Stimulated activated CD8-positive, alpha-beta memory T cell treated with anti-CD3 and anti-CD28 coated beads, Interleukin-12 subunit alpha, Interleukin-12 subunit beta, amount 100 ng/mL, for 24 hours (primary cell): ENCODE data around the gene C17orf107.

ENCODE experiments used
- DNase-seq: peaks from one replicate; pipeline ENCODE4 v3.0.0-alpha.2; 2020; ENCODE audit errors: extremely low read depth

C17orf107 gene

DNA sequence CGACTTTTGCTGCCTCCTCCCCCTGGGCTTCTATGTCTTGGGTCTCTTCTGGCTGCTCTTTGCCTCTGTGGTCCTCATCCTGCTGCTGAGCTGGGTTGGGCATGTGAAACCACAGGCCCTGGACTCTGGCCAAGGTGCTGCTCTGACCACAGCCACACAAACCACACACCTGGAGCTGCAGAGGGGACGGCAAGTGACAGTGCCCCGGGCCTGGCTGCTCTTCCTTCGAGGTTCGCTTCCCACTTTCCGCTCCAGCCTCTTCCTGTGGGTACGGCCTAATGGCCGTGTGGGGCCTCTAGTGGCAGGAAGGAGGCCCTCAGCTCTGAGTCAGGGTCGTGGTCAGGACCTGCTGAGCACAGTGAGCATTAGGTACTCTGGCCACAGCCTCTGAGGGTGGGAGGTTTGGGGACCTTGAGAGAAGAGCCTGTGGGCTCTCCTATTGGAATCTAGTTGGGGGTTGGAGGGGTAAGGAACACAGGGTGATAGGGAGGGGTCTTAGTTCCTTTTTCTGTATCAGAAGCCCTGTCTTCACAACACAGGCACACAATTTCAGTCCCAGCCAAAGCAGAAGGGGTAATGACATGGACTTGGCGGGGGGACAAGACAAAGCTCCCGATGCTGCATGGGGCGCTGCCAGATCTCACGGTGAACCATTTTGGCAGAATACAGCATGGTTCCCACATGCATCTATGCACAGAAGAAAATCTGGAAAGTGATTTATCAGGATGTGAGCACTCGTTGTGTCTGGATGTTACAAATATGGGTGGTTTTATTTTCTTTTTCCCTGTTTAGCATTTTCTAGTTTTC, 35.0 kb downstream of the C17orf107 start:
- DNase-seq: no peak

GRCh38 chr17:4935650-4936049, 36.3 kb downstream of the C17orf107 start:
- DNase-seq: no peak

DNA sequence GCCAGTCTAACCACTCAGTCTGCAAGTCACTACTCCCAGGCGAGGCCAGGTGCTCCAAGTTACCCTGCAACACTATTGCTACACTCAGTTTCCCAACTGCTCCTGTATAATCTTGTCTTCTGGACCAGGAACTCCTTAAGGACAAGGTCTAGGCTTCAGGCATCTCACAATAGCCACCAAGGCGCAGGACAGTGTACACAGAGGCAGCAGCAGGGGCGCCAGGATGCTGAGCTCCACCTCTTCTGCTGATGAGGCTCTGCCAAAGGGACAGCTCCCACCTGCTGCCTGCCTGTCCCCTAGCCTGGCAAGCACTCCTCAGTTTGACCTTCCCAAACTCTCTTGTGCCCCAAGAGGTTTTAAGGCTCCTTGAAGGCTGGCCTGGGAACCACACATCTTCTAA, 37.1 kb downstream of the C17orf107 start:
- DNase-seq: no peak

DNA sequence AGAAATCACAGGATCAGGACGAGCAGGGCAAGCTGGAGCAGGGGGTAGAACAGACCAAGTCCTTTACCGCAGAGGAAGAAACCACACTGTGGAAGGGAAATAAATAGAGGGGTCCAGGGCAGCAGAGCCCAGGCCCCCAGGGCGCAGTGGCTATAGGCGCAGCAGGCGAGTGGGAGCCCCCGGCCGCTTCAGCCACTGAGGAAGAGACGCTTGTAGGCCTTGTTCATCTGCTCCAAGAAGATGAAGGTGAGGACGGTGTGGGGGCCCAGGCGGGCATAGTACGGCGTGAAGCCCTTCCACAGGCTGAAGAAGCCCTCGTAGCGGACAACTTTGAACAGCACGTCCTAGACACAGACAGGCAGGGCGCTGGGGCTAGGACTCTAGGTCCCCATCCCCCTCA, 38.2 kb downstream of the C17orf107 start:
- no peak for DNase-seq

- no peak for DNase-seq
Measured at GRCh38 chr17:4938069-4938491, 38.7 kb downstream of the C17orf107 start.

- DNase-seq: no peak
Measured at GRCh38 chr17:4938688-4939545, 39.6 kb downstream of the C17orf107 start.

- no peak for DNase-seq
Measured at GRCh38 chr17:4939546-4939795, 40.1 kb downstream of the C17orf107 start.

GRCh38 chr17:4939796-4940554, 40.6 kb downstream of the C17orf107 start, which contains the start of the genes RNF167 and SLC25A11:
RNF167 (plus strand) TSS chr17:4940268; CDS start chr17:4940910, 642 bp downstream.
SLC25A11 (minus strand) TSS chr17:4940046; CDS start chr17:4939910, 136 bp downstream.
- peak; percentile 84 for DNase-seq

- no peak for DNase-seq
Measured at GRCh38 chr17:4940555-4941318, 41.4 kb downstream of the C17orf107 start.

- no peak for DNase-seq
Measured at GRCh38 chr17:4941319-4941610, 41.9 kb downstream of the C17orf107 start.

DNA sequence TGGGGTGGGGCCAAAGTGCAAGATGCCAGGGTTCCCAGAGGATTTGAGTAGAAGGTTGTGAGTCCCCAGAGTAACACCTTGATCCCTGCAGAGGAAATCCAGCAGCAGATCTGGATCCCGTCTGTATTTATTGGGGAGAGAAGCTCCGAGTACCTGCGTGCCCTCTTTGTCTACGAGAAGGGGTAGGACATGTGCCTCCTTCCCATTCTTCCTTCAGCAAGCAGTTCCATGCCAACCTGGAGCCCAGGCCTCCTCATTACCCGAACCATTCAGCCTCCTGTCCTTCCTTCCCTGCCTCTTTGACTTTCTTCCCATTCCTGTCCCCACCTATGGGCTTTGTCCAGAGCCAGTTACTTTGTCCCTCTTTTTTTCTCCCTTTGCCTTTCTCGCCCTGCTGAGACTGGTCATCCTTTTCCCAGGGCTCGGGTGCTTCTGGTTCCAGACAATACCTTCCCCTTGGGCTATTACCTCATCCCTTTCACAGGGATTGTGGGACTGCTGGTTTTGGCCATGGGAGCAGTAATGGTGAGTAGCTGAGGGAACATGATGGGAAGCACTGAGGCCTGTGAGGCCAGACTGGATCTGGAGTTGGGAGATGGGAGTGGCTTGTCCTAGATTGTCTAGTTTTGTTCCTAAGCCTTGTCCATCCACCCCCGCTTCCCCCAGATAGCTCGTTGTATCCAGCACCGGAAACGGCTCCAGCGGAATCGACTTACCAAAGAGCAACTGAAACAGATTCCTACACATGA, 43.6 kb downstream of the C17orf107 start:
- no peak for DNase-seq

DNA sequence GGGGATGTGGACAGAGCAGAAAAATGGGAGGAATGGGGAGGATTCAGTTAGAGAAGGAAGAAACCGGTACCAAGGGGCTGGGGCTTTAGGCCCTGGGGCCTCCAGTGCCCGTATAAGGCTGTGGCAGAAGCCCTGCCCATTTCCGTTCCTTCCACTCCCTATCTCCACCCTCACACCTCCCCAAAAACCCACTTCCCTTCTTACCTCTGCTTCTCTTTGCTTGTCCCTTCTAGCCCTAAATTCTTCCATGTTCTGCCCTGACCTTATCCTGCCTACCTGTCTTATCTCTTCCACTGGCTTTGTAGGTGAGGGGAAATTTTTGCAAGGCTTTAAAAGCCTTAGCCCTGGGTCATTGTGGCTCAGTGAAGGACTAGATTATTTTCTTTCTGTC, 44.8 kb downstream of the C17orf107 start:
- no peak for DNase-seq

DNA sequence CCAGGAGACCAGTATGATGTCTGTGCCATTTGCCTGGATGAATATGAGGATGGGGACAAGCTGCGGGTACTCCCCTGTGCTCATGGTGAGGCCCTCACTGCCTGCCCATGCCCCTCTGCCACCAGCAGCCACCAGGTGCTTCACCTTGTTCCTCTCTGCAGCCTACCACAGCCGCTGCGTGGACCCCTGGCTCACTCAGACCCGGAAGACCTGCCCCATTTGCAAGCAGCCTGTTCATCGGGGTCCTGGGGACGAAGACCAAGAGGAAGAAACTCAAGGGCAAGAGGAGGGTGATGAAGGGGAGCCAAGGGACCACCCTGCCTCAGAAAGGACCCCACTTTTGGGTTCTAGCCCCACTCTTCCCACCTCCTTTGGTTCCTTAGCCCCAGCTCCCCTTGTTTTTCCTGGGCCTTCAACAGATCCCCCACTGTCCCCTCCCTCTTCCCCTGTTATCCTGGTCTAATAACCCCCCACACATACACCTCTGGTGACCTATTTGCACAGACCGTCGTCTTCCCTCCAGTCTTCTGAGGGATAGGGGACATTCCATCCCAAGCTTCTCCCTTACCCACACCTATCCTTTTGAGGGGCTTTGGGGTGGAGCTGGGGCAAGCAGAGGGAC, 45.3 kb downstream of the C17orf107 start:
- DNase-seq: no peak

DNA sequence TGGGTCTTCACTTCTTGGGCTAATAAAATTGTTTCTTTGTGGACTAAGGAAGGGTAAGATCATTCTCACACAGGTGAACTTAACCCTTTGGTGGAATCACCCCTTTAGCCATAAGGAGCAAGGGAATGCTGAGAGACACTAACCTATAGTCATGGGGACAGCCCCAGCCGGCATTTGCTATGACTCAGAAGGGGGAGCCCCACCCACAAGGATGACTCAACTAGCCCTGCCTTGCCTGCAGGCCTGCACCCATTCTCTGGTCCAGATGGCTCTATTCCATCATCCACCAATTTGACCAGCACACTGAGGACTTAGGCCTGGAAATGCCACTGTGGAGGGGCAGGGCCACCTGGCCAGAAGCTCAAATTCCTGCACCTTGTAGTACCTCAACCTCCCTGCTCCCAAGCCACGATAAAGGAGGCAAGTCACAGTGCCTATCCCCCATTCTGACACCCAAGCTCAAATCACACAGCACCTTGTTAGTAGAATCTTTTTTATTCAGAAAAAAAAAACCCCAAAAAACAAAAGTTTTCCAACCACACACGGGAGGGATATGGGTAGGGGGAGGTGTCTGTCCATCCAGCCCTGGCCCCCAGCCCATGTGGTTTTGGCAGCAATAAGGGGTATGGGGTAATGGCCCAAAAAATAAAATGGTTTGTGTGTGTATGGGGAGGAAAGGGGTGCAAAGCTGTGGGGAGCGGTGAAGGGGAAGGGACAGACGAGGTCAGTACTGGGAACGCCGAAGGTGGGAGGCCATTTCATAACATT, 46.0 kb downstream of the C17orf107 start:
- DNase-seq: peak; percentile 70

GRCh38 chr17:4945944-4946280, 46.6 kb downstream of the C17orf107 start:
- DNase-seq: no peak

- DNase-seq: no peak
Measured at GRCh38 chr17:4946312-4946976, 47.1 kb downstream of the C17orf107 start.

- no peak for DNase-seq
Measured at GRCh38 chr17:4947010-4947410, 47.7 kb downstream of the C17orf107 start.

DNA sequence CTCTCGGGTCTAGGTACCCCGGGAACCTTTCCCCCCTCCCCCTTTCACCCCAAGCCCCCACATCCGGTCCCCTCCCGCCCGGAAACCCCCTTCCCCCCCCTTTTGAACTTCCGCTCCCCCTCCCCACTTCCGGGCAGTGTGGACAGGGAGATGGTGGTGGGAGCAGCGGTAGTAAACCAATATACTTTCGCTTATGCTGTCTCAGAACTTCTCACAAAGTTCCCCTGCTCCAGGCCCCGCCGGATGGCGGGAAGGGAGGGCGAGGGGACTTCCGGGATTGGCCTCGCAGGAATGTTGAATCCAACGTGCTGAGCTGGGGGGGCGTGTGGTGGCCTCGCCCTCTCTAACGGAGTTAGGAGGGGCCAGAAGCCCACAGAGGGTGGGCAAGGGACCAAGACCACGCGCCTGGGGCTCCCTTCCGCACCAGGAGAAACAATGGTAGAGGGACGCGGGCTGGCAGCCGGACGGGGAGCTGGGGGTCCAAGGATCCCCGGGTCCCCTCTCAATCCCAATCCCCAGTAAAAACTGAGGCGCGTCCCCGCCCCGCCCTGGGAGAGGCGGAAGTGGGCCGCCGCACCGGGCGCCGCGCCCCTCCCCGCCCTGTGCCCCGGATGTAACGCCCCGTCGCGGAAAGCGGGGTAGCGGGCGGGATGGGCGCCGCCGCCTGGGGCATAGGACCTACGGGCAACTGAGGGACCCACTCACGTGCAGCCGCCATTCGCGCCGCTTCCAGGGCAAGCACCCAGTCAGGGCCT, 48.3 kb downstream of the C17orf107 start:
- DNase-seq: no peak
